Measurements from ENCODE around the gene ZNF549. TPM values are rescaled to one million over a fixed set of nuclear protein-coding genes. Genes with fewer than 3 reads are reported as not detected.
A peak's percentile ranks its signal among the peaks of the same experiment; 100 is the strongest.

Gene ZNF549
- total and polyA plus RNA-seq, 4 donors = 0.66 to 4.5 (median 1.5) TPM

DNA sequence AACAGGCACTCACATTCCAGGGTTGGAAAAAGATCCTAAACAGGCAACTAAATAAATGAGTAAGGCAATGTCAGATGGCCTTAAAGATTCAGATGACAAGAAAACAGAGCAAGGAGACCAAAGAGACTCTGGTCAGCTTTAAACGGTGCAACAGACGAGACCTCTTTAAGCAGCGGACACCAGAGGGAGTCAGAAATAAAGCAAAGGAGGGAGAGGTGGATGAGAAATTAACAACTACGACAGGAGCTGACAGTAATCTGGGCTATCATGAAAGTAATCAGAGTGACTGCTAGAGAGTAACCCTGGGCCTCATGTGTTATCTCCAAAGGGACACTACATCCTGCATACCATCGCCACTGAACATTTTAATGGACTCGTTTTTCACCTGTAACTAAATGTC, 31.4 kb downstream of the ZNF549 start:
- Histone ChIP-seq H3K27ac (ENCODE audit: low read depth in 1 of 2, low read length in 2 of 2) (no peak overlapping the region), H3K27me3 (ENCODE audit: control insufficient read depth in 4 of 4, insufficient read depth in 4 of 4, low read length in 3 of 4) (no peaks in the 10 kb centered on the region), H3K36me3 (ENCODE audit: control insufficient read depth in 4 of 4, insufficient read depth in 3 of 4, low read depth in 1 of 4, low read length in 3 of 4) (peaks cover 12 to 30% (median 29%) of the 10 kb centered on the region in 4 donors), H3K9ac (ENCODE audit: low read depth in 1 of 2, low read length in 2 of 2) (no peak overlapping the region), H3K4me3 (ENCODE audit: low read depth in 1 of 3, low read length in 3 of 3) (peak overlapping the region; percentile 70 to 91 (median 72)), H3K4me1 (ENCODE audit: control insufficient read depth in 4 of 4, insufficient read depth in 4 of 4, low read length in 3 of 4) (peaks cover 0 to 19% (median 11%) of the 10 kb centered on the region in 4 donors), H3K9me3 (ENCODE audit: control insufficient read depth in 4 of 4, low read length in 3 of 4) (peaks cover 27 to 54% (median 32%) of the 10 kb centered on the region in 4 donors)
- TF ChIP-seq HNF4G (IDR thresholded peaks at IDR 0.05) (no peak), YY1 (IDR thresholded peaks at IDR 0.05) (no peak), EGR1 (IDR thresholded peaks at IDR 0.05; ENCODE audit: low read depth in 2 of 2) (no peak), HNF4A (conservative IDR thresholded peaks at IDR 0.05) (no peak), FOXA1 (IDR thresholded peaks at IDR 0.05) (no peak), RXRA (IDR thresholded peaks at IDR 0.05) (no peak), JUND (IDR thresholded peaks at IDR 0.05) (no peak), TAF1 (conservative IDR thresholded peaks at IDR 0.05) (no peak), RAD21 (IDR thresholded peaks at IDR 0.05) (no peak), FOXA2 (IDR thresholded peaks at IDR 0.05) (no peak)
- TF ChIP-seq, protein P1, sequence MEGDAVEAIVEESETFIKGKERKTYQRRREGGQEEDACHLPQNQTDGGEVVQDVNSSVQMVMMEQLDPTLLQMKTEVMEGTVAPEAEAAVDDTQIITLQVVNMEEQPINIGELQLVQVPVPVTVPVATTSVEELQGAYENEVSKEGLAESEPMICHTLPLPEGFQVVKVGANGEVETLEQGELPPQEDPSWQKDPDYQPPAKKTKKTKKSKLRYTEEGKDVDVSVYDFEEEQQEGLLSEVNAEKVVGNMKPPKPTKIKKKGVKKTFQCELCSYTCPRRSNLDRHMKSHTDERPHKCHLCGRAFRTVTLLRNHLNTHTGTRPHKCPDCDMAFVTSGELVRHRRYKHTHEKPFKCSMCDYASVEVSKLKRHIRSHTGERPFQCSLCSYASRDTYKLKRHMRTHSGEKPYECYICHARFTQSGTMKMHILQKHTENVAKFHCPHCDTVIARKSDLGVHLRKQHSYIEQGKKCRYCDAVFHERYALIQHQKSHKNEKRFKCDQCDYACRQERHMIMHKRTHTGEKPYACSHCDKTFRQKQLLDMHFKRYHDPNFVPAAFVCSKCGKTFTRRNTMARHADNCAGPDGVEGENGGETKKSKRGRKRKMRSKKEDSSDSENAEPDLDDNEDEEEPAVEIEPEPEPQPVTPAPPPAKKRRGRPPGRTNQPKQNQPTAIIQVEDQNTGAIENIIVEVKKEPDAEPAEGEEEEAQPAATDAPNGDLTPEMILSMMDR (IDR thresholded peaks at IDR 0.05; ENCODE audit: low read depth, low read length, missing input control) = no peak
- 38% methylated on average over 6 of the region's 6 CpGs for WGBS
- DNase-seq (ENCODE audit: low spot score) = no peak

DNA sequence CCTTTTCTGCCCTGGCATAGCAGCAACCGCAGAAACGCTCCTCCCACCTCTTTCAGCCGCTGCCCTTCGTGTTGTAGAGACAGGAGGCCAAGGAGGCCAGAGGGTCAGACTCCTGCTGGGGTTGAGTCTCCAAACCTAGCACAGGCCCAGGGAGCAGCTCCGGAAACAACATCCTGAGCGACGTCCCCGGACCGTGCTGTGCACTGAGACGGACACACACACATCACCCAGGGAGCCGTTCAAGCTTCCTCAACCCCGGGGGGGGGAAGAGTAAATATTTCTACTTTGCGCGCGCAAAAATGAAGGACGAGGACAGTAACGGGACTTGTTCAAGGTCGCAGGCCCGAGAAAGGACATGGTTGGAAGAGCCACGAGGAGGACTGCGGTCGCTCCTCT, 31.9 kb downstream of the ZNF549 start:
- Histone ChIP-seq H3K4me1 (ENCODE audit: control insufficient read depth in 4 of 4, insufficient read depth in 4 of 4, low read length in 3 of 4) (peaks cover 0 to 19% (median 11%) of the 10 kb centered on the region in 4 donors), H3K9ac (ENCODE audit: low read depth in 1 of 2, low read length in 2 of 2) (peak overlapping the region in 1 of 2 donors; percentile 86), H3K36me3 (ENCODE audit: control insufficient read depth in 4 of 4, insufficient read depth in 3 of 4, low read depth in 1 of 4, low read length in 3 of 4) (peaks cover 9 to 25% (median 24%) of the 10 kb centered on the region in 4 donors), H3K27me3 (ENCODE audit: control insufficient read depth in 4 of 4, insufficient read depth in 4 of 4, low read length in 3 of 4) (no peaks in the 10 kb centered on the region), H3K27ac (ENCODE audit: low read depth in 1 of 2, low read length in 2 of 2) (no peak overlapping the region), H3K9me3 (ENCODE audit: control insufficient read depth in 4 of 4, low read length in 3 of 4) (peaks cover 24 to 54% (median 30%) of the 10 kb centered on the region in 4 donors), H3K4me3 (ENCODE audit: low read depth in 1 of 3, low read length in 3 of 3) (peak overlapping the region; percentile 70 to 91 (median 72))
- DNase-seq (ENCODE audit: low spot score) = peak; percentile 43
- WGBS = 2% methylated on average over 22 of the region's 22 CpGs
- TF ChIP-seq YY1 (IDR thresholded peaks at IDR 0.05) = no peak
- TF ChIP-seq HNF4G (IDR thresholded peaks at IDR 0.05) = no peak
- no peak for TF ChIP-seq TAF1 (conservative IDR thresholded peaks at IDR 0.05)
- no peak for TF ChIP-seq JUND (IDR thresholded peaks at IDR 0.05)
- no peak for TF ChIP-seq GABPA (IDR thresholded peaks at IDR 0.05 in 1 of 2, conservative IDR thresholded peaks at IDR 0.05 in 1 of 2)
- TF ChIP-seq EGR1 (IDR thresholded peaks at IDR 0.05; ENCODE audit: low read depth in 2 of 2) = no peak
- TF ChIP-seq SP1 (IDR thresholded peaks at IDR 0.05) = no peak
- no peak for TF ChIP-seq RXRA (IDR thresholded peaks at IDR 0.05)
- TF ChIP-seq, protein P2, sequence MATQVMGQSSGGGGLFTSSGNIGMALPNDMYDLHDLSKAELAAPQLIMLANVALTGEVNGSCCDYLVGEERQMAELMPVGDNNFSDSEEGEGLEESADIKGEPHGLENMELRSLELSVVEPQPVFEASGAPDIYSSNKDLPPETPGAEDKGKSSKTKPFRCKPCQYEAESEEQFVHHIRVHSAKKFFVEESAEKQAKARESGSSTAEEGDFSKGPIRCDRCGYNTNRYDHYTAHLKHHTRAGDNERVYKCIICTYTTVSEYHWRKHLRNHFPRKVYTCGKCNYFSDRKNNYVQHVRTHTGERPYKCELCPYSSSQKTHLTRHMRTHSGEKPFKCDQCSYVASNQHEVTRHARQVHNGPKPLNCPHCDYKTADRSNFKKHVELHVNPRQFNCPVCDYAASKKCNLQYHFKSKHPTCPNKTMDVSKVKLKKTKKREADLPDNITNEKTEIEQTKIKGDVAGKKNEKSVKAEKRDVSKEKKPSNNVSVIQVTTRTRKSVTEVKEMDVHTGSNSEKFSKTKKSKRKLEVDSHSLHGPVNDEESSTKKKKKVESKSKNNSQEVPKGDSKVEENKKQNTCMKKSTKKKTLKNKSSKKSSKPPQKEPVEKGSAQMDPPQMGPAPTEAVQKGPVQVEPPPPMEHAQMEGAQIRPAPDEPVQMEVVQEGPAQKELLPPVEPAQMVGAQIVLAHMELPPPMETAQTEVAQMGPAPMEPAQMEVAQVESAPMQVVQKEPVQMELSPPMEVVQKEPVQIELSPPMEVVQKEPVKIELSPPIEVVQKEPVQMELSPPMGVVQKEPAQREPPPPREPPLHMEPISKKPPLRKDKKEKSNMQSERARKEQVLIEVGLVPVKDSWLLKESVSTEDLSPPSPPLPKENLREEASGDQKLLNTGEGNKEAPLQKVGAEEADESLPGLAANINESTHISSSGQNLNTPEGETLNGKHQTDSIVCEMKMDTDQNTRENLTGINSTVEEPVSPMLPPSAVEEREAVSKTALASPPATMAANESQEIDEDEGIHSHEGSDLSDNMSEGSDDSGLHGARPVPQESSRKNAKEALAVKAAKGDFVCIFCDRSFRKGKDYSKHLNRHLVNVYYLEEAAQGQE (IDR thresholded peaks at IDR 0.05) = no peak
- TF ChIP-seq, protein P3, sequence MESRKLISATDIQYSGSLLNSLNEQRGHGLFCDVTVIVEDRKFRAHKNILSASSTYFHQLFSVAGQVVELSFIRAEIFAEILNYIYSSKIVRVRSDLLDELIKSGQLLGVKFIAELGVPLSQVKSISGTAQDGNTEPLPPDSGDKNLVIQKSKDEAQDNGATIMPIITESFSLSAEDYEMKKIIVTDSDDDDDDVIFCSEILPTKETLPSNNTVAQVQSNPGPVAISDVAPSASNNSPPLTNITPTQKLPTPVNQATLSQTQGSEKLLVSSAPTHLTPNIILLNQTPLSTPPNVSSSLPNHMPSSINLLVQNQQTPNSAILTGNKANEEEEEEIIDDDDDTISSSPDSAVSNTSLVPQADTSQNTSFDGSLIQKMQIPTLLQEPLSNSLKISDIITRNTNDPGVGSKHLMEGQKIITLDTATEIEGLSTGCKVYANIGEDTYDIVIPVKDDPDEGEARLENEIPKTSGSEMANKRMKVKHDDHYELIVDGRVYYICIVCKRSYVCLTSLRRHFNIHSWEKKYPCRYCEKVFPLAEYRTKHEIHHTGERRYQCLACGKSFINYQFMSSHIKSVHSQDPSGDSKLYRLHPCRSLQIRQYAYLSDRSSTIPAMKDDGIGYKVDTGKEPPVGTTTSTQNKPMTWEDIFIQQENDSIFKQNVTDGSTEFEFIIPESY (IDR thresholded peaks at IDR 0.05) = no peak
- TF ChIP-seq, protein P4, sequence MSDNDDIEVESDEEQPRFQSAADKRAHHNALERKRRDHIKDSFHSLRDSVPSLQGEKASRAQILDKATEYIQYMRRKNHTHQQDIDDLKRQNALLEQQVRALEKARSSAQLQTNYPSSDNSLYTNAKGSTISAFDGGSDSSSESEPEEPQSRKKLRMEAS (IDR thresholded peaks at IDR 0.05) = no peak
- TF ChIP-seq HNF4A (conservative IDR thresholded peaks at IDR 0.05) = no peak
- TF ChIP-seq, protein P5, sequence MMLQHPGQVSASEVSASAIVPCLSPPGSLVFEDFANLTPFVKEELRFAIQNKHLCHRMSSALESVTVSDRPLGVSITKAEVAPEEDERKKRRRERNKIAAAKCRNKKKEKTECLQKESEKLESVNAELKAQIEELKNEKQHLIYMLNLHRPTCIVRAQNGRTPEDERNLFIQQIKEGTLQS (IDR thresholded peaks at IDR 0.05) = no peak
- no peak for TF ChIP-seq FOXA2 (IDR thresholded peaks at IDR 0.05)
- no peak for TF ChIP-seq FOXA1 (IDR thresholded peaks at IDR 0.05)
- TF ChIP-seq RAD21 (IDR thresholded peaks at IDR 0.05) = no peak
